ENCODE measurements around the gene SMOC2.

Gene SMOC2
- 0 reads per million in 2 donors for total RNA-seq

GRCh38 chr6:168440520-168441433 is at the start of gene SMOC2:
SMOC2 (plus strand) TSS chr6:168441184; CDS start chr6:168441371, 187 bp downstream.
- no peak for DNase-seq

- no peak for DNase-seq
Observed at GRCh38 chr6:168393126-168393870, 47.7 kb upstream of the SMOC2 start.

GRCh38 chr6:168394606-168395005 is 46.4 kb upstream of the SMOC2 start:
- no peak for DNase-seq

- no peak for DNase-seq
Observed at GRCh38 chr6:168395983-168396382, 45.0 kb upstream of the SMOC2 start.

- no peak for DNase-seq
Observed at GRCh38 chr6:168396561-168396960, 44.4 kb upstream of the SMOC2 start.

- no peak for DNase-seq
Observed at GRCh38 chr6:168397012-168397411, 44.0 kb upstream of the SMOC2 start.

- DNase-seq: no peak
Observed at GRCh38 chr6:168400037-168400436, 40.9 kb upstream of the SMOC2 start.

GRCh38 chr6:168403370-168404005 is 37.5 kb upstream of the SMOC2 start:
- no peak for DNase-seq

GRCh38 chr6:168404560-168404959 is 36.4 kb upstream of the SMOC2 start:
- no peak for DNase-seq

- DNase-seq: no peak
Observed at GRCh38 chr6:168407842-168408241, 33.1 kb upstream of the SMOC2 start.

GRCh38 chr6:168408504-168409136 is 32.4 kb upstream of the SMOC2 start:
- no peak for DNase-seq

- DNase-seq: no peak
Observed at GRCh38 chr6:168410035-168410434, 30.9 kb upstream of the SMOC2 start.

- no peak for DNase-seq
Observed at GRCh38 chr6:168410554-168411011, 30.4 kb upstream of the SMOC2 start.

GRCh38 chr6:168411130-168411529 is 29.9 kb upstream of the SMOC2 start:
- no peak for DNase-seq

- DNase-seq: no peak
Observed at GRCh38 chr6:168411793-168412192, 29.2 kb upstream of the SMOC2 start.

- DNase-seq: no peak
Observed at GRCh38 chr6:168412456-168412855, 28.5 kb upstream of the SMOC2 start.

GRCh38 chr6:168413018-168413720 is 27.8 kb upstream of the SMOC2 start:
- DNase-seq: no peak

- DNase-seq: no peak
Observed at GRCh38 chr6:168413856-168414255, 27.1 kb upstream of the SMOC2 start.

- DNase-seq: no peak
Observed at GRCh38 chr6:168414336-168415097, 26.5 kb upstream of the SMOC2 start.

- DNase-seq: no peak
Observed at GRCh38 chr6:168415098-168415992, 25.6 kb upstream of the SMOC2 start.
